NCI-H748 (cell line): ENCODE results near the gene NDST1.
"Not testable (repeated sequence)": the region's sequence is repeated elsewhere in the genome, so short reads cannot be mapped to it uniquely, and the experiment has no call there.

Source experiments
- DNase-seq: peaks from one replicate; lab custom pipeline; 2025; ENCODE audit not compliant: unreplicated experiment; lab: John Stamatoyannopoulos, UW

Gene NDST1

DNA sequence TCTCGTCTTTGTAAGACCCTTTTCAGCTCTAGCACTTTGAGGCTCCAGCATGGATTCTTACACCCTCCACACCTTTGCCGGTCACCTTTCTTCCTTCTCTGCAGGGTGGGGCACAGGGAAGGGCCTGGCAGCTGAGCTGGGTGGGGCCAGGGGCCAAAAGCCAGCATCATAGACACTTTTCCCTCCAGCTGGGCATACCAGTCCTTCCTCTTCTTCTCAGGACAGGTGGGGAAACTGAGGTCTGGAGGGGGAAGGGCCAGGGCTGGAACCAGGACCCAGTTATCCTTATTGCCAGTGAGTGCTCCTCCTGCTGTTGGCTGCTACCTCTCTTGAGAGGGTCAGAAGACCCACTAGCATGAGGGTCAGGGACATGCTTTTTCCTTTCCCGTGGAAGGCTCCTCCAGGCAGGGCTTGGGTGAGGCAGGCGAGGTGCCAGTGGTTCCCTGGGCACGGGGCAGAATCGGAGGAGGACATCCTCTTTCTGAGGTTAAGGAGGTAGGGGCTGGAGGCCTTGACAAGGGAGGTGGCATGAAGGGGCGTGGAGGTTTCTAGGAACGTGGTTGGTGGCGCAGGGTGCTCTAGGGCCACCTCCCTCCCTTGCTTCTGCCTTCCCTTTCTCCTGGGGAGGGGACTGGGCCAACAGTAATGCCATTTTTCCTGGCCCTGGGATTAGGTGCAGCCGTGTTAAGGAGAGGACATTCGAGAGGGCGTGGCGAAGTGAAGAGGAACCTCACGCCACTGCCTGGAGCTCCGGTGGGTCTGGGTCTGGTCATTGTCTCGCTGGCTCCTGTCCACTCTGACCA lies at the start of gene NDST1:
TSS of gene NDST1 (plus strand) at position 658 of the 803 bp plus-strand sequence. CDS start 13,124 bp downstream, outside the sequence.
- no peak for DNase-seq

DNA sequence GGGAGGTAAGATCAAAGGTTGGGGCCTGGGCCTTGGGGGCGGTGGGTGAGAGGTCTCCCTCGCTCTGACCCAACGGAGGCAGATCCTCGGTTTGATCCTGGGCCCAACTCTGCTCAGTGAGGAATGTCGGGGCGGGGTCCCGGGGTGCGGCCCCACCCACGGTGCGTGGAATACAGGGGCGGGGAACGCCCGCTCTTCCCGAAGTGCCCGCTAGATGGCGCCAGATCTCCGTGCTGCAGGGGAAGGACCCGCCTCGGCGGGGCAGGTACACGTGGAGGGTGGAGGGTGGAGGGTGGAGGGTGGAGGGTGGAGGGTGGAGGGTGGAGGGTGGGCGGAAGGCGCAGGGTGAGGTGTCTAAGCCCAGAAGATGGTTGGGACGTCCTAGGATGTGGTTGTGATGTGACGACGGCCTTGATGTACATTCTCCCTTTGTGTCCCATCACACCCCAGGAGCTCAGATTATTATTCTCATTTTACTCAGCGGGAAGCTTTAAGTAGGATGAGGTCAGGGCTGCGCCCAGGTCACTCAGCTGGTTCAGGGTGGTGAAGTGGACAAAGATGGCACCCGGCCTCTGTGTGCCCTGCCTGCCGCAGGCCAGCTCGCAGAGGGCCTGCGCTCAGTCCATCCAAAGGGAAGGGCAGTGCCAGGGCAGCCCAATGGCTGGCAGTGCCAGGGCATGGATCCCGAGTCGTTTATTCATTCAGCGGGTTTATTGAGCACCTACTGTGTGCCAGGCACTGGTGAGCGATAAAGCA lies 49.0 kb upstream of the NDST1 start:
- DNase-seq: peak; percentile 66

DNA sequence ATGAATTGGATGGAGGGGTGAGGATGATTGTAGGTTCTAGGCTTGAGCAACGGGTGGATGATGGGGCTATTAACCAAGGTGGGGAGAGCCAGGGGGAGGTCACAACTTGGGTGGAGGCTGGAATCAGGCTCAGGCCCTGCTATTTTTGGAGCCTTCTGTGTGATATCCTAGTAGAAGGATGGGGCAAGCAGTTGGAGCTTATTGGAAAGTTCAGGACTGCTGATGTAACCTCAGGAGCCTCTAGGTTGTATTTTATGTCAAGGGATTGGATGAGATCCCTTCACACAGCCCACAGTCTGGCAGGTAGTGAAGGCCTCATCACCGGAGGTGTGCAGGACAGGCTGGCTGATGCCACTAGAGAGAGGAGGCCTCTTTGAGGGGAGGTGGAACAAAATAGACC lies 47.1 kb upstream of the NDST1 start:
- DNase-seq: no peak

DNA sequence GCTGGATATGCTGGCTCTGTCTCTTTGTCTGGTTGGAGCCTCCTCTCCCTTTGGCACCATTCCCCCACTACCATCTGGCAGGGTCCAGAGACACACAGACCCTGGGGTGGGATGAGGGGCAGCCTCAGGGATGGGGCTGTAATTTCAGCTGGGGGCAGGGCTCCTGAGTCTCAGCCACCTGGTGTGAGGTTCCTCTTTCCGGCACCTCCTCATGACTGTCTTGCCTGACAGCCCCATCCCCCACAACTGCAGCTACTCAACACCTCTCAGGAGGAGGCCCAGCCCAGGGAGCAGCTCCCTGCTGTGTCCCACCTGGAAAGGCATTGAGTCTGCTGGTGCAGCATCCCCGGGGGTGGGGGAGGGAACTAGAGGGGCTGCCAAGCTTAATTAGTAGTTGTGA lies 46.7 kb upstream of the NDST1 start:
- DNase-seq: no peak

DNA sequence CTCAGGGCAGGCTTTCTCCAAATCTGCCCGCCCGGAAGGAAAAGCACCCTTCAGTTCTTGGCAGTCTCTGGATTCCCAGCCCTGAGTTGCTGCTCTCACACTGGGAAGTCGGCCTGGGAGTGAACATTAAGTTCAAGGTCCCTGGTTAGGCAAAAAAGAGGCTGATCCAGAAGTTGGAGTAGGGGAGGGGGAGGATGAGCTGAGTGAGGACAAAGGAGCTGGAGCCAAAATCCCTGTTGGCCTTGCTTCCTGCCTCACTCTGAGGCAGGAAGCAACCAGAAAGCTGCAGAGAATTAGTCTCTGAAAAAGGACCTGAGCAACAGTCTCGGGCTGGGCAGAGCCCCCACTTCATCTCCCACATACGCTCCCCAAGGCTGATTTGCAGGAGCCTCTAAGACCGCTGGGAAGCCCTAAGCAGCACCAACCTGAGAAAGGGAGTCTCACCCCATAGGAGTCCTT lies 43.3 kb upstream of the NDST1 start:
- DNase-seq: no peak

DNA sequence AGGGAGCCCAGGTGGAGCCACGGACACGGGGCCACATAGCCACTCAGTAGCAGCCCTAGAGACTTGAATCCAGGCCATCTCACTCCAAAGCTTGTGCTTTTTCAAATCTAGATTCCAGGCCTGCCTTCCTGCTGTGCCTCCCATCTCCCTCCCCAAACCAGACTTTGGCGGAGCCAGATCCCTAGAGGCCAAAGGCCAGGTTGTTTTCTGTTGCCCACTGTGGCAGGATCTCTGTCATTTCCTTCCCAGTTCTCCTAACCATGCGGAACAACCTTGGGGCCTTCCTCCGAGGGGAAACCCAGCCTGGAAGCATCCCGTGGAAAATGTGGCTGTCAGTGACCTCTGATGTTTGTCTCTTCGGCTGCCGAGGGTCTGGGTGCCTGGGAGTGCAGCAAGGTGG lies 42.0 kb upstream of the NDST1 start:
- DNase-seq: no peak

DNA sequence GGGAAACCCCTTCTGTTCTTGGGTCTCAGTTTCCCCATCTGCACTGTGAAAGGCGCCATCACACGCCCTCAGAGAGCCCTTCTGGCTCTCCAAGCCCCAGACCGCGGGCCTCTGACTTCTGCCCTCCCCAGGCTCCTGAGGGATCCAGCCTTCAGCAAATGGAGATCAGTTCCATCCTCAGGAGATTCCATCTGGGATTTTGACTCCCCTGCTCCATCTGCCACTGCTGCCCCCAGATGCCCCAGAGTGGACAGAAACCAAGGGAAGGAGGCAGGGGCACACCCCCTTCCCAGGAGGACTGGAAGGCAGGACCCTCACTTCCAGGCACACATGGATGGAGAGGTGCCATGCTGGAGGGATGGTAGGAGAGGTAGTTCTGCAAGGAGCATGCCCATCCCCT lies 39.7 kb upstream of the NDST1 start:
- no peak for DNase-seq

DNA sequence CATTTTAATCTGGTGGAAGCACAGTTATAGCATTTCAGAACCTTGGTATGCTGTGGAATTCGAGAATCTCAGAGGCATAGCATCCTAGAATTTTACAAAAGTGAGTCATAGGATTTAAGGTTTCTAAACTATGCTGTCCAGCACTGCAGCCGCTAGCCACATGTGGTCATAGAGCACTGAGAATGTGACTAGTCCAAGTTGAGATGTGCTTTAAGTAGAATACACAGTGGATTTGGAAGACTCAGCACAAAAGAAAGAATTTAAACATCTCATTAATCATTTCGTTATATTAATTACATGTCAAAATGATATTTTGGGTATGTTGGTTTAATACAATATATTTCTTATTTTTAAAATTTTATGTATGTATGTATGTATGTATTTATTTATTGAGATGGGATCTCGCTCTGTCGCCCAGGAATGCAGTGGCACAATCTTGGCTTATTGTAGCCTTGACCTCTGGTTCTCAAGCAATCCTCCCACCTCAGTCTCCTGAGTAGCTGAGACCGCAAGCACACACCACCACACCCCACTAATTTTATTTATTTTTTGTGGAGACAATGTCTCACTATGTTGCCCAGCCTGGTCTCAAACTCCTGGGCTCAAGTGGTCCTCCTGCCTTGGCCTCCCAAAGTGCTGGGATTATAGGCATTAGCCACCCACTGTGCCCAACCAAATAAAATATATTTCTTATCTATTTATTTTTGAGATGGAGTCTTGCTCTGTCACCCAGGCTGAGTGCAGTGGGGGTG lies 38.0 kb upstream of the NDST1 start:
- DNase-seq: no peak

DNA sequence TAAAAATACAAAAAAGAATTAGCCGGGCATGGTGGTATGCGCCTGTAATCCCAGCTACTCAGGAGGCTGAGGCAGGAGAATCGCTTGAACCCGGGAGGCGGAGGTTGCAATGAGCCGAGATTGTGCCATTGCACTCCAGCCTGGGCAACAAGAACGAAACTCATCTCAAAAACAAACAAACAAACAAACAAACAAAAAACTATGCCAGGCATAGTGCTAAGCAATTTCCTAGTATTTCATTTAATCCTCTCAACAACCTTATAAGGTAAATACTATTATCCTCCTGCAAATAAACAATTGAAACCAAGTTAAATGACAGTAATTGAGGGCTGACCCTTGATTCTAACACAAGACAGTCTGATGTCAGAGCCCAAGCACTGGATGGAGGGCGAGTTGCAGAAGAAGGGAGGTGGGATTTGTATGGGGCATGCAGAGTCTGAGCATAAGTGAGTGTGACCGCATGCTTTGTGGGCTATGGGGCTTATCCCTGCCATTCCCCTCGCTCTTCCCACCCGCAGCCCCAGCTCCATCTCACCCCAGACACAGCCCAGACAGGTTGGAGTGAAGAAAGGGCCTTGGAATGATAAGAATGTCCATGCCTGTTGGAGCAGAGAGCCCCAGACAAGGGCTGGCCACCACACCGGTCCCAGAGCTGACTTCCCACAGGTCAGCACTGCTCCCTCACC lies 34.1 kb upstream of the NDST1 start:
- no peak for DNase-seq

DNA sequence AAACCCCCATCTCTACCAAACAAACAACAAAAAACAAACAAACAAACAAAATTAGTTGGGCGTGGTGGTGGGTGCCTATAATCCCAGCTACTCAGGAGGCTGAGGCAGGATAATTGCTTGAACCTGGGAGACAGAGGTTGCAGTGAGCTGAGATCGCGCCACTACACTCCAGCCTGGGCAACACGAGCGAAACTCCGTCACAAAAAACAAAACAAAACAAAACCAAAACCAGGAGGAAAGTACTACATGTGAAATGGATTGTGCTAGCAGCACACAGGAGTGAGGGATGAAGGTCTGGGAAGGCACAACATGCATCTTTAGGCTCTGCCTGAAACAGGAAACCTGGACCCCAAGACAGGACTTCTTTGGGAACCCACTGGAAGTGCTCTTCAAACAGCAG lies 31.4 kb upstream of the NDST1 start:
- not testable (repeated sequence) for DNase-seq

DNA sequence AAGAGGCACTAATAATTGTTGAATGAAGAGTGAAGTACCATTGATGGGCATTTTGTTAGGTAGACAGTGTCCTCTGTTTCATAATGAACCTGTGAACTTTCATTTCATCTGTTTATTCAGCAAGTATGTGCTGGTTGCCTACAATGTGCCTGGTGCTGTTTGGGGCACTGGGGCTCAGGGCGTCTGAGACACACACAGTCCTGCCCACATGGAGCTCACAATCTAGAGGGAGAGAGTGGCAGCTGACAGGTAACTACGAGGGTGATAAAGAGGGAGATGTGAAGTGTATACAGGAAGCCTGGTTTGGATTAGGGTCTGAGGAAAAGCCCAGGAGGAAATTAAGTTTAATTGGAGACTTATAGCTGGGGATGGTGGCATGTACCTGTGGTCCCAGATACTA lies 28.5 kb upstream of the NDST1 start:
- no peak for DNase-seq

DNA sequence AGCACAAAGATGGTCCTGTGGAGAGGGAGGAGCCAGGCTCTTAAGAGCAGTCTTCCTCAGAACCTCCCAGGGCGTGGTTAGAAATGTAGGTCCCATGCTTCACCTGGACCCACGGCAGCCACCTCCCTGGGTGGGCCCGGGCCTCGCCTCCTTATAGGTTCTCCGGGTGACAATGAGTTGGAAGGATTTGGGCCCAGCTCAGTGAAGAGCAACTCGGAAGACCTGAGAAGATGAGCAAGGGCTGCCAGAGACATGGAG lies 26.3 kb upstream of the NDST1 start:
- no peak for DNase-seq

DNA sequence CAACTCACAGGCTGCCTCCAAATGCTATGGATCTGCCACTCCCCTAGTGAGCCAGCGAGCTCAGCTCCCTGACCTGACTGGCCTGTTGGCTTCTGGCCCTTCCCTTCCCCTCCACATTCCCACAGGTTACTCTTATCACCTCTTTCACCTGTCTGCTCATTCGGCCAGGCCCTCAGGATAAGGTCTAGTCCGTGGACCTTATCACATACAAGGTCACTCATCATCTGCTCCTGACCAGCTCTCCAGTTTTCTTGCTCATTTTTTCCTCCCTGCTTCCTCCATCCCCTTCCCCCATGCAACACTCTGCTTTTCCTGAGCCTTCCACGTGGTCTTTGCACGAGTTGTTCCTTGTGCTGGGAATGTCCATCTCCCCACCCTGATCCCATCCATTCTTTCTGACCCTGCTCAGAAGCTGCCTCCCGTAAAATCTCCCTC lies 25.9 kb upstream of the NDST1 start:
- no peak for DNase-seq

DNA sequence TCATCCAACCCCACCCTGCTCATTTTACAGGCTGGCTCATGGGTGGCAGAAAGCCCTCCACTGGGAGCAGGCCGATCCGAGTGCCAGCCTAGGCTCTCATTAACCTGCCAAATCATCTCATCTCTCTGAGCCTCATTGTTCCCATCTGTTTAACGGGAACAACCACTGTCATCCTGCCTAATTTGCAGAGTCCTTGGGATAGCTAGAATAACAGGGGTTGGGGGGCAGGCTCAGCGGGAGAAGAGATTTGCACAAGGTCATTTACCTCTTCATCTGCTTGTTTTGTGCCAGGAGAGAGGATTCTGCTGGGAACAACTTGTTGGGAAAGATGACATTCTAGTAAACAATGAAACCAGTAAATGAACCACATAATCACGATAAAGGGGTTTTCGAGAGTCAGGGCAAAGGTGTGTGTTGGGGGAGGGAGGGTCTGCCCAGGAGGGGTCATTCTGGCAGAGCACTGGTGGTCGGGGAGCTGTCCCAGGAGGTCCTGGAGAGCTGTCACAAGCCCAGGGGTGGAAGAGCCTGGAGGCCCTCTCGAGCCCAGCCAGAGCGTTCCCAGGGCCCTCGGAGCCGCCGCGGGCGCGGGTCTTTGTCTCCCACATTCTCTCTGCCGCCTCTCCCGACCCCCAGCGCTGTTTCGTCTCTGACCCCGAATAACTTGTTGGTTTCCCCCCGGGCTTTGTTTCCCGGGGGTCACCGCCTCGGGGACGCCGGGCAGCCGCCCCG lies 22.8 kb upstream of the NDST1 start:
- DNase-seq: no peak

DNA sequence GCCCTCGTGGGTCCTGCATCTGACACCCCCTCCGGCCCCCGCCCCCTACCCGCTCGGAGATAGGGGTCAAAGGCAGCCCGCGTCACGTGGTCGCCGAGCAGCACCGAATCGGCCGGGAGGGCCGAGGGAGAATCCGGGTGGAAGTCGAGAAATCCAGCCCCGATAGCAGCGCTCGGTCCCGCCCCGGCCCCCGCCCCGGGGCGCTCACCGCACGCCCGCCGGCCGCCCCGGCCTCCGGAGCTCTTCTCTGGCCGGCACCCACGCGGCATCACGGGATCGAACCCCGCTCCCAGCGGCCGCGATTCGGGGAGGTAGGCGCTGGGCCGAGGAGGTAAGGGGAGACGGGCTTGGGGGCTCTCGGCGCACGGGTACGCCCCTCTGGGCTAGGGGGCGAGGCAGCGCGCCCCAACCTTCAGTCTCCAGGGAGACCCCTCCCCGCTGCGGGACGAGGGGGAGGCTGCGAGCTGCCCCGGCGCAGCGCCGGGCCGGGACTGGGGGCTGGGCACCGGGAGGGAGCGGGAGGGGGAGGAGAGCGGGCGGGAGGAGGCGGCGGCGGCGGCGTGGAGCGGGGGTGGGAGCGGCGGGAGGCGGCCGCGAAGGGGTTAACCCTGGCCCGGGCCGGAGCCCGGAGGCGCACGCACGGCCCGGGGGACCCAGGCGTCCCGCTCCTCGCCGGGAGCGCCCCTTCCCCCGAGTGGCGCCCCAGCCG lies 22.1 kb upstream of the NDST1 start:
- peak; percentile 60 for DNase-seq

DNA sequence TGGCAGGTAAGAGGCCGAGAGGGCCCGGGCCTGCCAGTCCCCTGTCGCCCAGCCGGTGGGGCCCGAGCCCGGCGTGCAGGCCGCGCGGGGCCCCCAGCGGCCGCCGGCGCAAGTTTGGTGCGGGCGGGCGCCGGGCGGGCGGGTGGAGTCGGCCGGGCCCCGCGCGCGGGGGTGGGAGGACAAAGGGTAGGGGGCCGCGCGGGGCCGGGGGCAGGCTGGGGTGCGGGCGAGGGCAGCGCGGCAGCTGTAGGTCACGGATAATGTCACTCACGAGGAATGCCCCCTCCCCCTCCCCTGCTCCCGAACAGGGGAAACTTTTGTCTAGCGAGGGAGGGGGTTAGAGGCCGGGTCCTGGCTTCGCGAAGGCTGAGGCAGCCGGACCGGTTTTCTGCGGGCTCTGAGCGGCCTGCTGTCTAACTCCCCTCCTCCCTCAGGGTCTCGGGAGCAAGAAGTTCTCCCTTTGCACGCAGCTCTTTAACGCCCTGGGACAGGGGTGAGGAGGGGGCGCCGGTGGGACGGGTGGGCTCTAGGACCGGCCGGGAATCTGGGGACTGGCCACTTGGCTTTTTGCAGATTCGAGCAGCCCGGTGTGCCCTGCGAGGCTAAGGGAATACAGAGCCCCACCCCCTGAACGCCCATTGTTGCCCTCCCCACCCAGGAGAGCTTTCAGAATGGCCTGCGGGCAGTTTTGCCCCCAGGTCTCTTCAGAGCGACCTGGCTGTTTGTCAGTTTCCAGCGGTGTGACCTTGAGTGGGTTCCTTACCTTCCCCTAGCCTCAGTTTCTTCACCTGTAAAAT lies 21.3 kb upstream of the NDST1 start:
- peak; percentile 78 for DNase-seq

DNA sequence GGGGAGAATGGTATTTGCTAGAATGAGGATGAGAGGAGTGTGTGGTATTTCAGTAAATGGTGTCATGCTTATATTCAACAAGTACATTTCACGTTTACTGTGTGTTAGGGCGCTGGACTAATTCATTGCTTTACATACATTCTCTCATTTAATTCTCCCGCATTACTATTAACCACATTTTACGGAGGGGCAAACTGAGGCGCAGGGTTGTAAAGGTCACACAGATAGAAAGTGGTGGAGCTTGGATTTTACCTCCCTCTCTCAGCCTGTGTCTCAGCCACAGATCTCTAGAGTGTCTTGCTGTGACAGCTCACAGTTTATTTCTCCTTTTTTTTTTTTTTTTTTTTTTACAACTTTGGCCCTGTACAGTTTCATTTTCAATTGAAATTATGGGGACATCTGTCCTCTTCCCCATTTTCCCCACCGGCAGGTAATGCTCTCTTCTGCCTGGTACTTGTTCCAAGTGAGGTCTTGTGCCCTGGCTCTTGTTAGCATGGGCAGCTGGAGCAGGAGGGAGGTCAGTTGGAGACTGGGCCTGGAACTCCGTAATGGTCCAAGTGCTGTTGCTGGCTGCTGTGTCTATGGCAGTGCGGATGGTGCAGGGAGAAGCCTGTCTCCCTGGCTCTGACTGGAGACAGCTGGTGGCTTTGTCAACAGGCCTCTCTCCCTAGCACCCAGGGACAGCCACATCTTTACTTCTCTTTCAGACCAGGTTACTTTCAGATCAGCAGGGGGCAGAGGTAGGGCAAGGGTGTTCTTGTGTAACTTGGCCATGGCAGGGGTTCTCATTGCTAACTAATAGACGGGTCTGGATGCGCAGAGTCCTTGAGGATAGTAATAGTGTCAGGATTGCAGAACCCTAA lies 20.5 kb upstream of the NDST1 start:
- no peak for DNase-seq
